HG03039 (cell line): ENCODE data around the gene BLTP3A.
A peak's percentile ranks its signal among the peaks of the same experiment; 100 is the strongest.
"Not testable (repeated sequence)": the region's sequence is repeated elsewhere in the genome, so short reads cannot be mapped to it uniquely, and the experiment has no call there.

Source experiments
- ATAC-seq: cut with Tn5 transposase; IDR thresholded peaks from one replicate; pipeline ENCODE4 v1.9.1; 2021; ENCODE audit warnings: mild to moderate bottlenecking, moderate library complexity; ENCODE audit not compliant: unreplicated experiment

BLTP3A gene

GRCh38 chr6:34788111-34788510, 3.8 kb upstream of the BLTP3A start:
- ATAC-seq, result no peak

DNA sequence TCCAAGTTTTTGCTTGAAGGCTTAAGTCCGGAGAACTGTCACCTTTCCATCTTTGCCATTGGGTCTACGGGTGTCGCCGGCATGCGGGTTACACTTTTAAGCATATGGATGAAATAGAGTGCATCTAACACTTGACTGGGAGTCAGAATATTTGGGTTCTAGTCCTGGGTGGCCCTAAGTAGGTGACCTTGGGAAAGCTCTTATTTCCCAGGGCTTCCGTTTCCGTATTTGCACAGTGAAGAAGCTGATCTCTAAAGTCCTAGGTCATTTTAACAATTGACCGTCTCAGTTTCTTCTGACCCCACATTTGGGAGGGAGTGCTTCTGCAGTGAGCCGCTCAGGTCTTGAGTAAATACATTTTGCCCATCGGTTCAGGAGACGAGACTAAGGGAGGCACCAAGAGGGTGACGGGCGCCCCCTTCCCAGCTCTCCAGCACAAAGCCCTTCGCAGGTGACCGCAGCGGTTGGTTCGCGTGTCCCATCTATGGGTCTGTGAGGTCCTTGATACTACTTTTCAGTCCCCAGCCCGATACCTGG, 651 bp upstream of the BLTP3A start:
- peak; percentile 20 for ATAC-seq

GRCh38 chr6:34792605-34793500, 970 bp downstream of the BLTP3A start:
- ATAC-seq, result peak; percentile 15

DNA sequence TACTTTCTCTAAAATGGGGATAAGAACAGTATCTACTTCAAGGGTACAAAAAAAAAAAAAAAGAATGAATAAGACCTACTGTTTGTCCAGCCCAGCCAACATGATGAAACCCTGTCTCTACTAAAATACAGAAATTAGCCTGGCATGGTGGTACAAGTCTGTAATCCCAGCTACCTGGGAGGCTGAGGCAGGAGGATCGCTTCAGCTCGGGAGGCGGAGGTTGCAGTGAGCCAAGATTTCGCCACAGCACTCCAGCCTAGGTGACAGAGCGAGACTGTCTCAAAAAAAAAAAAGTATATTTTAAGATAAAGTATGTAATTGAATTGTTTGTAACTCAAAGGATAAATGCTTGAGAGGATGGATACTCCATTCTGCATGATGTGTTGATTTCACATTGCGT, 2.0 kb downstream of the BLTP3A start:
- ATAC-seq, result no peak

- no peak for ATAC-seq
Observed at GRCh38 chr6:34795836-34796425, 4.0 kb downstream of the BLTP3A start.

DNA sequence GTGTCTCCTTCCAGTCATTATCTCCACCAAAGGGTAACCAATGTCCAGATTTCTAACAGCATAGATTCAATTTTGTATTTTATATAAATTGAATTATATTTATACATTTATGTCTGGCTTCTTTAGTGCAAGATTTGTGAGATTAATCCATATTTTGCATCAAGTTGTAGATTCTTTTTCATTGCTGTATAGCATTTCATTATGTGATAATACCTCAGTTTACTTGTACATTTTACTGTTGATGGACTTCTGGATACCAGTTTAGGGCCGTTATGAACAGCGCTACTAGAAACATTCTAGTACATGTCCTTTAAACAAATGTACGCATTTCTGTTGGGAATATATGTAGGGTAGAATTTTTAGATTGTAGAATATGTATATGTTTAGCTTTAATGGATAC, 6.2 kb downstream of the BLTP3A start:
- no peak for ATAC-seq

GRCh38 chr6:34799547-34799946, 7.7 kb downstream of the BLTP3A start:
- no peak for ATAC-seq

DNA sequence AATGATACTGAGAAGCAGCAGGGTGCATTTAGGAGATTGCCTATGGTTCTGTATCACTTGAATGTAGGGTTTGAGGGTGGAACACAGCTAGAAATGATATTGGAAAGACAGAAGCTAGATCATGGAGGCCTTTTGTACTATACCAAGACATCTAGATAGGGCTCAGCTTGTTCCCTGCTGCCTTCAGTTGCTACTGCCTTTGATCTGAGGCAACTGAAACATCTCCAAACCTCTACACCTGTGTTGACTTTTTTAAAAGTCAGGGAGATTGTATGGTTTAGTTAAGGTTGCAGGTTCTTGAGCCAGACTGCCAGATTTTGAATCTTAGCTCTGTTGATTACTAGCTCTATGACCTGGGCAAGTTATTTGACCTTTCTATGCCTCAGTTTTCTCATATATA, 12.7 kb downstream of the BLTP3A start:
- no peak for ATAC-seq

- not testable (repeated sequence) for ATAC-seq
Observed at GRCh38 chr6:34805074-34805473, 13.2 kb downstream of the BLTP3A start.

- no peak for ATAC-seq
Observed at GRCh38 chr6:34806738-34807453, 15.0 kb downstream of the BLTP3A start.

DNA sequence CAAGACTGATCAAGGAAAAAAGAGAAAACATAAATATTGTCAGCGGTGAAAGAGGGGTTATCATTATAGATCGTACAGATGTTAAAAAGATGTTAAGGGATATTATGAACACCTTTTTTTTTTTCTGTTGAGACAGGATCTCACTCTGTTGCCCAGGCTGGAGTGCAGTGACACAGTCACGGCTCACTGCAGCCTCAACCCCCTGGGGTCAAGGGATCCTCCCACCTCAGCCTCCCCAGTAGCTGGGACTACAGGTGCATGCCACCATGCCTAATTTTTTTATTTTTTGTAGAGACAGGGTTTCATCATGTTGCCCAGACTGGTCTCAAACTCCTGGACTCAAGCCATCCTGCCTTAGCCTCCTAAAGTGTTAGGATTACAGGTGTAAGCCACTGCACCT, 16.6 kb downstream of the BLTP3A start:
- ATAC-seq, result not testable (repeated sequence)

GRCh38 chr6:34809419-34809818, 17.5 kb downstream of the BLTP3A start:
- not testable (repeated sequence) for ATAC-seq

GRCh38 chr6:34810017-34810882, 18.4 kb downstream of the BLTP3A start:
- ATAC-seq, result no peak

DNA sequence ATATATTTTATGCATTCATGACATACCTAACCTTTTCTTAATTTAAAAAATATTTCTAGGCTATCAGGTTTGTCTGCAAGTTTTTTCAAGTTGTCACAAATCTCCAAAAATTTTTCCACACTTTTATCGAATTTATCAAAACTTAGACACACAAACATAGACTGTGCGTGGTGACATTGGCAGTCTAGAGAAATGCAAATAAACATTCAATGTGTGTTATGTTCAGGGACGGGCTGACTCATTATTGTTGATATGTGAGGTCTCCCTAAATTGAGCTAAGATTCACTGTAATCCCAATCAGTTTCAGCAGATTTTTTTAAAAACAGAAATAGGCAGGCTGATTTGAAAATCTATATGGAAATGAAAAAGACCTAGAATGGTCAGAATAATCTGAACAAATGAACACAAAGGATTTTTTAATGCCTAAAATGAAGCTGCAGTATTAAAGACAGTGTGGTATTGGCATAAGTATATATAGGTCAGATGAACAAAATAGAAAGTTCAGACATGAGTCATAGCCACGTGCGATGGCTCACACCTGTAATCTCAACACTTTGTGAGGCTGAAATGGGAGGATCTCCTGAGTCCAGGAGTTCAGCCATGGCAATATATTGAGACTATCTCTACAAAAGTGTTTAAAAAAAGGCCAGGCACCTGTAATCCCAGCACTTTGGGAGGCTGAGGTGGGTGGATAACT, 19.2 kb downstream of the BLTP3A start:
- ATAC-seq, result peak; percentile 72

GRCh38 chr6:34813028-34813713, 21.3 kb downstream of the BLTP3A start:
- ATAC-seq, result no peak

DNA sequence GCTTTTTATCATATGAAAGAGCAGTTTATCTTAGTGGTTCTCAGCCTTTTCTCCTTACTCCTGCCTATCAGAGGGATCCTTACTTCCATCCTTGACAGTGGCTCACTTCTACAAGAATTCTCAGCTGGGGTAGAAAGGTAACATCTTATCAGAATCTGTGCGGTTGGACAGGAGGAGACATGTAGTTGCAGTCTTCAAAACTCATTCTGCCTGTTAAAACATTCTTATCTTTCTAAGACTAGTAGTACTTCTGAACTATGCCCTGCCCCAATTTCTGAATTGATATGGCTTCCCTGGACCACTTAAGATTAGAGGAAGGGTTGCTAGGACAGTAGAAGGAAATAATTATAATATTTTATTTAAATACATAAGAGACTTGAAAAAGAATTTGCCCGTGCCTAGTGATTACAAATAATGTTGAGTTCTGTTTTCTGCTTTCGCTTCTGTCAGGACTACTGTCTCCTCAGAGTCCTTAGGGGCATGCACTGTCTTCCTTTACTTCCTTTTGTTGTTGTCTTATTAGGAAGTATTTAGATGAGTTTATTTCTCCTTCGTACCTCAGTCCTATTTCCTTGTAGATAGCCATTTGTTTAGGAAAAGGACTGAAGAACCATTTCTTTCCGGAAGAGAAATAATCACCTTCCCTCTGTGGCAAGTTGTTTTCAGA, 24.9 kb downstream of the BLTP3A start:
- no peak for ATAC-seq

- ATAC-seq, result no peak
Observed at GRCh38 chr6:34817446-34817845, 25.6 kb downstream of the BLTP3A start.

- ATAC-seq, result not testable (repeated sequence)
Observed at GRCh38 chr6:34818872-34819570, 27.1 kb downstream of the BLTP3A start.
